Measurements from ENCODE around the gene MBD4.

GRCh38 chr3:129409541-129409940 is 30.2 kb downstream of the MBD4 start:
- TF ChIP-seq CREB1 (IDR thresholded peaks at IDR 0.05; ENCODE audit: low read depth) = no peak
- TF ChIP-seq REST (IDR thresholded peaks at IDR 0.05; ENCODE audit: low read depth) = no peak
- no peak for TF ChIP-seq YY1 (IDR thresholded peaks at IDR 0.05; ENCODE audit: low read depth)
- no peak for TF ChIP-seq EP300 (IDR thresholded peaks at IDR 0.05; ENCODE audit: borderline replicate concordance)
- no peak for TF ChIP-seq MAX (IDR thresholded peaks at IDR 0.05)
- TF ChIP-seq EGR1 (IDR thresholded peaks at IDR 0.05) = no peak
- no peak for TF ChIP-seq NFIC (IDR thresholded peaks at IDR 0.05)
- no peak for TF ChIP-seq TEAD4 (IDR thresholded peaks at IDR 0.05)
- TF ChIP-seq ZBTB7A (IDR thresholded peaks at IDR 0.05; ENCODE audit: low read depth) = no peak
- no peak for TF ChIP-seq RAD21 (IDR thresholded peaks at IDR 0.05; ENCODE audit: low read depth)
- TF ChIP-seq TAF1 (IDR thresholded peaks at IDR 0.05; ENCODE audit: low read depth) = no peak
- TF ChIP-seq FOXM1 (IDR thresholded peaks at IDR 0.05; ENCODE audit: borderline replicate concordance, low read depth) = no peak
- TF ChIP-seq TCF12 (IDR thresholded peaks at IDR 0.05; ENCODE audit: low read depth) = no peak
